ENCODE measurements around the gene GSTA3.

DNA sequence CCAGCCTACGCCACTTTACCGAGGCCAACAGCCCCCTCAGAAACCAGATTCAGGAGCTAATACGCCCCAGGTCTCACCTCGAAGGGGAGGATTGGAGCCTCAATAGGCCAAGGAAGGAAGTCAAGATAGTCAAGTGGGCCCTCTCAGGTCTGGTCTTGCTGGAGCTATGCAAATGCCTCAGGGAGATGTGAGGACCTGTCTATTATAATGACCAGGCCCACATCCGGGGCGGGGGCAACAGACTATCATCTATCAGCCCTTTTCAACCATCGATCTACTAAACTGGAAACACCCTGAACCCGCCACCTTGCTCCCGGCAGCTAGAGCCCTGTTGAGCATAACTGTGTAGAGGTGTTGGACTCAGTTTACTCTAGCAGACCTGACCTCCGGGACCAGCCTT is 12.7 kb upstream of the GSTA3 start:
- no peak for TF ChIP-seq POLR2AphosphoS5 (IDR thresholded peaks at IDR 0.05)
- TF ChIP-seq CTCF (IDR thresholded peaks at IDR 0.05) = no peak
- TF ChIP-seq EP300 (IDR thresholded peaks at IDR 0.05) = no peak
- TF ChIP-seq POLR2A (IDR thresholded peaks at IDR 0.05) = no peak
